ENCODE results near the gene KCNJ1.

Gene KCNJ1

GRCh38 chr11:128840783-128841182 lies 26.3 kb downstream of the KCNJ1 start:
- Histone ChIP-seq H3K4me1 (peaks cover 79% of the 10 kb centered on the region), H3K36me3 (no peaks in the 10 kb centered on the region), H3K4me3 (no peak overlapping the region), H3K9me3 (no peaks in the 10 kb centered on the region), H3K9ac (no peak overlapping the region), H3K27me3 (no peaks in the 10 kb centered on the region), H3K27ac (no peak overlapping the region), H4K20me1 (no peaks in the 10 kb centered on the region), H3K4me2 (peak overlapping the region; percentile 70)
- TF ChIP-seq Cebpa-rat (IDR thresholded peaks at IDR 0.05), result no peak

- Histone ChIP-seq H3K9me3 (no peaks in the 10 kb centered on the region), H3K27ac (no peak overlapping the region), H3K4me3 (no peak overlapping the region), H3K4me2 (no peak overlapping the region), H3K27me3 (no peaks in the 10 kb centered on the region), H3K4me1 (peaks cover 79% of the 10 kb centered on the region), H3K9ac (no peak overlapping the region), H3K36me3 (no peaks in the 10 kb centered on the region), H4K20me1 (no peaks in the 10 kb centered on the region)
- TF ChIP-seq Cebpa-rat (IDR thresholded peaks at IDR 0.05), result no peak
Measured at GRCh38 chr11:128840137-128840536, 27.0 kb downstream of the KCNJ1 start.

- TF ChIP-seq Cebpa-rat (IDR thresholded peaks at IDR 0.05), result no peak
- no peak overlapping the region for H3K9ac ChIP-seq
- no peaks in the 10 kb centered on the region for H3K9me3 ChIP-seq
- H3K27ac ChIP-seq, result no peak overlapping the region
- H3K36me3 ChIP-seq, result no peaks in the 10 kb centered on the region
- H4K20me1 ChIP-seq, result no peaks in the 10 kb centered on the region
- H3K27me3 ChIP-seq, result no peaks in the 10 kb centered on the region
- no peak overlapping the region for H3K4me2 ChIP-seq
- H3K4me3 ChIP-seq, result no peak overlapping the region
- peaks cover 77% of the 10 kb centered on the region for H3K4me1 ChIP-seq
Measured at GRCh38 chr11:128839081-128839480, 28.0 kb downstream of the KCNJ1 start.

- TF ChIP-seq Cebpa-rat (IDR thresholded peaks at IDR 0.05), result no peak
- Histone ChIP-seq H3K4me3 (no peak overlapping the region), H3K4me1 (peaks cover 72% of the 10 kb centered on the region), H3K9me3 (no peaks in the 10 kb centered on the region), H3K27ac (no peak overlapping the region), H3K9ac (no peak overlapping the region), H3K27me3 (no peaks in the 10 kb centered on the region), H4K20me1 (no peaks in the 10 kb centered on the region), H3K36me3 (no peaks in the 10 kb centered on the region), H3K4me2 (peak overlapping the region; percentile 47)
Measured at GRCh38 chr11:128837627-128838026, 29.5 kb downstream of the KCNJ1 start.

- Histone ChIP-seq H3K4me2 (peak overlapping the region; percentile 62), H3K27me3 (no peaks in the 10 kb centered on the region), H3K4me3 (no peak overlapping the region), H3K36me3 (no peaks in the 10 kb centered on the region), H3K27ac (no peak overlapping the region), H3K9ac (no peak overlapping the region), H3K9me3 (no peaks in the 10 kb centered on the region), H3K4me1 (peaks cover 71% of the 10 kb centered on the region), H4K20me1 (no peaks in the 10 kb centered on the region)
- TF ChIP-seq Cebpa-rat (IDR thresholded peaks at IDR 0.05), result no peak
Measured at GRCh38 chr11:128835741-128836430, 31.2 kb downstream of the KCNJ1 start.

GRCh38 chr11:128834157-128834556 lies 32.9 kb downstream of the KCNJ1 start:
- no peak for TF ChIP-seq Cebpa-rat (IDR thresholded peaks at IDR 0.05)
- H3K4me1 ChIP-seq, result peaks cover 75% of the 10 kb centered on the region
- no peaks in the 10 kb centered on the region for H3K27me3 ChIP-seq
- no peaks in the 10 kb centered on the region for H3K36me3 ChIP-seq
- H3K4me3 ChIP-seq, result no peak overlapping the region
- no peak overlapping the region for H3K9ac ChIP-seq
- no peak overlapping the region for H3K27ac ChIP-seq
- H3K9me3 ChIP-seq, result no peaks in the 10 kb centered on the region
- peak overlapping the region; percentile 20 for H3K4me2 ChIP-seq
- H4K20me1 ChIP-seq, result no peaks in the 10 kb centered on the region

GRCh38 chr11:128832121-128832497 lies 35.0 kb downstream of the KCNJ1 start:
- Histone ChIP-seq H3K4me1 (peaks cover 67% of the 10 kb centered on the region), H3K27ac (peak overlapping the region; percentile 64), H3K4me3 (0 out of 2 replicates have a peak overlapping the region, but pooled peaks have one; percentile 6), H3K27me3 (no peaks in the 10 kb centered on the region), H3K36me3 (no peaks in the 10 kb centered on the region), H3K9ac (peak overlapping the region; percentile 38; the same call in 1 of the 2 replicates), H3K9me3 (no peaks in the 10 kb centered on the region), H3K4me2 (peak overlapping the region; percentile 79), H4K20me1 (no peaks in the 10 kb centered on the region)
- no peak for TF ChIP-seq Cebpa-rat (IDR thresholded peaks at IDR 0.05)

GRCh38 chr11:128831174-128832120 lies 35.6 kb downstream of the KCNJ1 start:
- no peaks in the 10 kb centered on the region for H3K9me3 ChIP-seq
- 0 out of 2 replicates have a peak overlapping the region, but pooled peaks have one; percentile 6 for H3K4me3 ChIP-seq
- peak overlapping the region; percentile 64 for H3K27ac ChIP-seq
- peak overlapping the region; percentile 79 for H3K4me2 ChIP-seq
- no peak for TF ChIP-seq Cebpa-rat (IDR thresholded peaks at IDR 0.05)
- peak overlapping the region; percentile 61; the same call in 1 of the 2 replicates for H3K9ac ChIP-seq
- H4K20me1 ChIP-seq, result no peaks in the 10 kb centered on the region
- peaks cover 60% of the 10 kb centered on the region for H3K4me1 ChIP-seq
- H3K36me3 ChIP-seq, result no peaks in the 10 kb centered on the region
- no peaks in the 10 kb centered on the region for H3K27me3 ChIP-seq

- no peak for TF ChIP-seq Cebpa-rat (IDR thresholded peaks at IDR 0.05)
- peak overlapping the region; percentile 61; the same call in 1 of the 2 replicates for H3K9ac ChIP-seq
- H3K27me3 ChIP-seq, result no peaks in the 10 kb centered on the region
- peak overlapping the region; percentile 52 for H3K27ac ChIP-seq
- no peaks in the 10 kb centered on the region for H4K20me1 ChIP-seq
- H3K9me3 ChIP-seq, result no peaks in the 10 kb centered on the region
- H3K4me1 ChIP-seq, result peaks cover 52% of the 10 kb centered on the region
- H3K36me3 ChIP-seq, result 0 out of 2 replicates have a peak, but pooled peaks cover 5% of the 10 kb centered on the region
- no peak overlapping the region for H3K4me3 ChIP-seq
- H3K4me2 ChIP-seq, result peak overlapping the region; percentile 79
Measured at GRCh38 chr11:128830290-128831173, 36.6 kb downstream of the KCNJ1 start.

All from BLaER1 (cell line).